ENCODE results near the gene BRD2.
"Not testable (repeated sequence)": the region's sequence is repeated elsewhere in the genome, so short reads cannot be mapped to it uniquely, and the experiment has no call there.

Gene BRD2

DNA sequence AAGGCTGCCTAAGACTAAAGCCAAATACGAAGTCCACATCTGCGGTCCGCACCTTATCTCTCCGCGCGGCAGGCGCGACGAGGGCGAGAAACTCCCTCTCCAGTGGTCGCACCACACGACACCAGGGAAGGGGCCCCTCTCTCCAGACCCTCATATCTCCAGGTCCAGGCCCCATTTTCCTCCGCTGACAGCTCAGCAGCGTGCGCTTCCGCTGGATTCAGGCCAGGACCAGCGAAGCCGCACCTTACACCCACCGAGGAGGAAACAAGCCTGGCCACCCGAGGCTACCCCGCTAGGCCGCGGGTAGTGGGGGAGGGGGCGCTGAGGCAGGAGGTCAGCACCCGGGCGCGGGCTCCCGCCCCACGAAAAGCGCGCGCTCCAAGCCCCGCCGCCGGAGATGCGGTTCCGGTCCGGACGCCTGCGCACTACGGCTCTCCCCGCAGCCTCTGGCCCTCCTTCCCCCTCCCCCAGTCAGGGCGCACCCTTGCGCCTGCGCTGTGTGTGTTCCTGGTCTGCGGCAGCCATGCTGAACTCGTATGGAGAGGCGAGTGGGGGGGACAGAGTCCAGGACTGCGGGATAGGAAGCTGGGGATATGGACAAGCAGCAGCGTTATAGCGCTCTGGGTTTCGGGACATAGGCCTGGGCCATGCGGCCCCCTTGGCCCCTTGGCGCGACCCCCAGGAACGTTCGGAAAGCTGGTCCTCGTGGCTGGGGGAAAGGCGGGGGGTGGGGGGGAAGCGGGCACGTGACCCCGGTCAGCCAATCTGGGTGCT, at the start of gene BRD2:
Gene BRD2 (plus strand): TSS at position 502 of the 774 bp plus-strand sequence. CDS start 4,305 bp downstream, outside the sequence.
- Mint-ChIP-seq H3K4me3 (peak within 1 kb of the TSS; percentile 96), H3K27ac (peak within 1 kb of the TSS; percentile 100), H3K9me3 (no peaks in the 10 kb centered on the region), H3K36me3 (peaks cover 16% of the 10 kb centered on the region), H3K27me3 (no peaks in the 10 kb centered on the region), H3K4me1 (peaks cover 34% of the 10 kb centered on the region)

DNA sequence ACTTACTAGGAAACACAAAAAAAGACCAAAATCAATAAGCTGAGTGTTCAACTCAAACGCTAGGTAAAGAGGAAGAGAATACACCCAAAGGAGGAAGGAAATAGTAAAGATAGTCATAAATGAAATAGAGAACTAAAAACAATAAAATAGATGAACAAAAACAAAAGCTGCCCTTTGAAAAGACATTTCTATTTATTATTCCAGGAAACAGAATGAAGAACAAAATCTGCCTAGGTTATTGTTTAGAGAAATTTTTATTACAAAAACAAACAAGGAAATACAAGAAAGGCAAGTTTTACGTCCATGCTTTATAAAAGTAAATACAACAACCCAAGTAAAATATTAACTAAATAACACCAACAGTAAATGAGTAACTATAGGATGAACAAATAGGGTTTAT, 47.7 kb upstream of the BRD2 start:
- Mint-ChIP-seq H3K4me1 (no peaks in the 10 kb centered on the region), H3K4me3 (no peak overlapping the region), H3K27me3 (no peaks in the 10 kb centered on the region), H3K36me3 (no peaks in the 10 kb centered on the region), H3K27ac (no peak overlapping the region), H3K9me3 (no peaks in the 10 kb centered on the region)

DNA sequence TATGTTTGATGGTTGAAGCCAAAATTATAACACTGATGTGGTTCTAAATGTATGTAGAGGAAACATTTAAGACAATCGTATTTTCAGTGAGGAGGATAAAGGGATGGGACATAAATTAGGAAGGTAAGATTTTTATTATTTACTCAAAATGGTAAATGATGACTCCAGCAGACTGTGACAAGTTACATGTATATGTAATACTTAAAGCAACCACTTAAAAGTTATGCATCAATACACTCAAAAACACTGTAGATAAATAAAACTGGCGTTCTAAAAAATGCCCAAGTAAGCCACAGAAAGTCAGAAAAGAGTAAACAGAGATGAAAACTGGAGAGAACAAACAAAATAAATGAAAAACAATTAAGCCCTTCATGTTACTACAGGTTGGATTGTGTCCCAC, 46.3 kb upstream of the BRD2 start:
- Mint-ChIP-seq H3K27me3 (no peaks in the 10 kb centered on the region), H3K36me3 (no peaks in the 10 kb centered on the region), H3K4me3 (no peak overlapping the region), H3K4me1 (no peaks in the 10 kb centered on the region), H3K27ac (no peak overlapping the region), H3K9me3 (no peaks in the 10 kb centered on the region)

DNA sequence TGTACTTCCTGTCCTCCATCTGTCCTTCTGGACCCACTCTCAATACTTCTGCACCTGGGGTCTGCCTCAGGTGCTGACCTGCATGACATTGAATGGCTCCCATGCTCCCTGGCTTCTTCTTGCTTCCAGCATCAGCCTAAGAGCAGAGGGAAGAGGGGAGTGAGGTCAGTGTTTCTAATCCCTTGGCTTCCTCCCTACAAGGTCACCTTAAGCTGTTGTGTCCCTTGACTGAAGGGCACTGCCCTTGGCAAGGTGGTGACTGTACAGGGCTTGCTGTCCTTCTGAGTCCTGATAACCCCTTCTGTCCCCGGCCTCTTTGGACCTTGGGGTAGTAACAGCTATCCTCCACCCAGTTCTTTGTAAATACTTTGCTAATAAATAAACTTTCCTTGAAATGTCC, 37.2 kb upstream of the BRD2 start:
- Mint-ChIP-seq H3K9me3 (no peaks in the 10 kb centered on the region), H3K27ac (no peak overlapping the region), H3K27me3 (no peaks in the 10 kb centered on the region), H3K4me1 (peaks cover 6% of the 10 kb centered on the region), H3K4me3 (no peak overlapping the region), H3K36me3 (no peaks in the 10 kb centered on the region)

DNA sequence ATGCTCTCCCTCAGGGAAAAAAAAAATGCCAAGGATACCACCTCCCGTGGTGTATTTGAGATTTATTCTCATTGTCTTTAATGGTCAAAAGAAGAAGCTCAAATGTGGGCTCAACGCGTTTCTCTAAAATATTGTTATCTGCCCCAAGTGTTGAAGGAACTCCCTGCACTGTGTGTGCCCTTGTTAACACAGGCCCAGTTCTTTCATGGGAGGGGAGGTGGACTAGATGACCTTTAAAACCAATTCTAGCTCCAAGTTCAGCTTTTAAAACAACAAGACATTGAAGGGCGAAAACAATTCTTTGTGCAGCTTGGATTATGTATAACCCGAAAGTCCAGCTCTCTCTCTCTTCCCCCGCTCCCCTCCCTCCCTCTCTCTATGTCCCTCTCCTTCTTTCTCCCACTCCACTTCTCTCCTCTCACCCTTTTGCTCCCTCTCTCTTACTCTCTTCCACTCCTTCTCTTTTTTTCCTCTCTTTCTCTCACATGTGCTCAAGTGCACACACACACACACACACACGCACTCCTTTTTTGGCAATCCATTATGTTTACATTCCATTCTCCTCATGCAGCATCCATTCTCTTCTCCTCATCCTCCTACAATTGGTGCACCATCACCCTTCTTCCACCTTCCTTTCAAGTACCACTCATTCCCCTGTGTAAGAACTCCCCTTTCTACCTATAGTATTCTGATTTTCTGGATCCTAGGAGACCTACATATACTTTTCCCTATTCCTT, 36.1 kb upstream of the BRD2 start:
- no peaks in the 10 kb centered on the region for H3K9me3 Mint-ChIP-seq
- no peaks in the 10 kb centered on the region for H3K27me3 Mint-ChIP-seq
- H3K4me1 Mint-ChIP-seq, result peaks cover 6% of the 10 kb centered on the region
- H3K36me3 Mint-ChIP-seq, result peaks cover 2% of the 10 kb centered on the region
- H3K27ac Mint-ChIP-seq, result no peak overlapping the region
- no peak overlapping the region for H3K4me3 Mint-ChIP-seq

DNA sequence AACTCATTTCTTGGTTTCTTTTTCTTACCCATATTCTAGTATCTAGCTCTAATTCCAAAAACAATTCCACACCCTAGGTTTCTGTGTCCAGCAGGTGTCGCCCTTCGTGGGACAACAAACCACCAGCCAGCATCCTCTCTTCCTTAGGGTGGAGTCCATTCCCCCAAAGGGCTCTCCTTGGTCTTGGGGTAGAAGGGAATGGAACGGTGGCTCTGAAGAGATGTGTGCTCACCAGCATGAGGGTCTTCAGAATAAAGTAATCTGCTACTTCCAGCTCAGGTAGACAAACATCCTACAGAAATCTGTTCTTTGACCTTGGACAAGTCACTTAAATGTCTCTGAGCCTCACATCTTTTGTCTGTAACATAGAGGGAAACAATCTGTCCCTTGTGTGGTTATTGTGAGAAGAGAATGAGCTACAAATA, 34.7 kb upstream of the BRD2 start:
- Mint-ChIP-seq H3K9me3 (no peaks in the 10 kb centered on the region), H3K27ac (no peak overlapping the region), H3K27me3 (no peaks in the 10 kb centered on the region), H3K36me3 (peaks cover 2% of the 10 kb centered on the region), H3K4me1 (peaks cover 6% of the 10 kb centered on the region), H3K4me3 (no peak overlapping the region)

DNA sequence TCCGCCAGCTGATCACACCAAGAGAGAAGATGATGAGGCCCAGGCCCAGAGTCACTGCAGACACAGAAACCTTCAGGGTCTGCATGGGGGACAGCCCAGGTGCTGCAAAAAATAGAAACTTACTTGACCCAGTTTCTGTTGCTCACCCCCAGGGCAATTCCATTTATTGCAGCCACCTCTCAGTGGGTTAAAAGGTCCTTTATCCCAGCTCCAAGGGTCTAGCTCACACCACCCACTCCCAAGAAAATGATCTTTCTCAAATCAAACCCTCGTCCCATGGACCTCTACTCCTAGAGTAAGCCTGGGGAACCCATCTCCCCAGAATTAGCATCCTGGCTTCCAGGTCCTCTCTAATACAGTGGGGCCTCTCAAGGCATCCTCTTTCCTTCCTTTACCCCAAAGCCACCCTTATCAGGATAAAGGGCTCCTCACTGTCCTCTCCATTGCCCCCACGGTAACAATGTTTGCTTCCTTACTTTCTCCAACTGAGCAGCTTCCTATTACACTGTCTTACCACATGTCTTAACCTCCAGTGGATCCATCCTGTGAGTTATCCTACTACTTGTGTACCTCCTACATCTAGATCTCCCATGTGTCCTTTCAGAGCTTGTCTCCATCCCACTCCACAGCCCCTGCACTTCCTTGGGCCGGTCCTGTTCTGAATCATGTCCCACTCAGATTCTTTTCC, 32.7 kb upstream of the BRD2 start:
- Mint-ChIP-seq H3K36me3 (peaks cover 2% of the 10 kb centered on the region), H3K4me3 (no peak overlapping the region), H3K4me1 (peaks cover 20% of the 10 kb centered on the region), H3K27me3 (no peaks in the 10 kb centered on the region), H3K9me3 (no peaks in the 10 kb centered on the region), H3K27ac (no peak overlapping the region)

DNA sequence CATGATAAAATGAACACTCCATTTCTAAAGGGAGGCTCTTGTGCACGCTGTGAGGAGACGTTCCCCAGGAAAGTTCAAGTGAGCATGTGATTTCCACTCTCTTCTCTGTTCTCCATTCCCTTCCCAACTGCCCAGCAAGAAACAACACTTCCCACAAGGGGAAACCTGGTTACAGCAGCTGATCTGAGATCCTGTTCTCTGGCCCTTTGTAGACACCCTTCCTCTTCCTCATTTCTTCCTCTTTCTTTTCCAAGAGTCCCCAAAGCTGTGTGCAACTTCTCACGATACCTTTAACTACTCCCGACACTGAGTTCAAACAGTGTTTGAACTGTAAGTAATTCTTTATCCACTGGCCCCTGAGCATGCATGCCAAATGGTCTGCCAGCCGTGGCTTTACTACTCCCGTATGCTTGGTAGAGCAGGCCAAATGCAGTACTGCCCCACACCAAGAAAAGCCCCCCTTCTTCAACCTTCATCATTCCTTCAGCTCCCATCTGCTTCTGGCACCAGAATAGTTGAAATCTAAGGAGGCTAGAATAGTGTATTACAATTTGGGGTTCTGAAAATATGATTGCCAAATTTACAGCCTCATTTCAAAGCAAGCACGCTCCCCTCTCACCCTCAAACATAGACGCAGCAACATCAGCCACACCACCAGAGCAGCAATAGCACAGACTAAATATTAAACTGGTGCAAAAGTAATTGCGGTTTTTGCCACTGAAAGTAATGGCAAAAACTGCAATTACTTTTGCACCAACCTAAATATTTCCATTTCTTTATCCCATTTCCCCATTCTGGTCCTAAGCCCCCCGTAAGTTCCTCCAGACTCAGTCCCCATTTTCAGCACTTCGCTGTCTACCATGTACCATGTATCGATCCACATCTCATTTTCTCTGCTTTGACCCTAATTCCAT, 31.9 kb upstream of the BRD2 start:
- peaks cover 2% of the 10 kb centered on the region for H3K36me3 Mint-ChIP-seq
- H3K4me1 Mint-ChIP-seq, result peaks cover 28% of the 10 kb centered on the region
- H3K27me3 Mint-ChIP-seq, result no peaks in the 10 kb centered on the region
- H3K4me3 Mint-ChIP-seq, result no peak overlapping the region
- H3K27ac Mint-ChIP-seq, result no peak overlapping the region
- H3K9me3 Mint-ChIP-seq, result no peaks in the 10 kb centered on the region

DNA sequence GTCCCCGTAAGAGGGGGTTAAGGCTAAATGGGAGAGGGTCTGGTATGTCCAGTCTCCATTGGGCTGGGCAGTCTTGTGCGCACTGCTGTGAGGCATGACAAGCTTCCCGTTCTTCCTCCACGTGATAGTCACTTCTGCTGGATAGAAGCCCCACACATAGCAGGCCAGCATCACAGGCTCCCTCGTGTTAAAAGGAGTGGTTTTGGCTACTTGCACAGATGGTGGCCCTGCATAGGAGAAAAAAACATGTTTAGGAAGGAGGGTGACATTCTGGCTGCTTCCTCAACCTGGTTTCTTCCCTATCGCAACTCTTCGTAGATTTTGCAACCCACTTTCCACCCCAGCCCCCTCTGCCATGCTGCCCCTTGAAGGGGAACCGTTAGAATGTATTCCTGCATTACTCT, 31.2 kb upstream of the BRD2 start:
- H3K4me3 Mint-ChIP-seq, result no peak overlapping the region
- H3K27me3 Mint-ChIP-seq, result no peaks in the 10 kb centered on the region
- H3K36me3 Mint-ChIP-seq, result peaks cover 2% of the 10 kb centered on the region
- no peaks in the 10 kb centered on the region for H3K9me3 Mint-ChIP-seq
- peaks cover 35% of the 10 kb centered on the region for H3K4me1 Mint-ChIP-seq
- no peak overlapping the region for H3K27ac Mint-ChIP-seq

DNA sequence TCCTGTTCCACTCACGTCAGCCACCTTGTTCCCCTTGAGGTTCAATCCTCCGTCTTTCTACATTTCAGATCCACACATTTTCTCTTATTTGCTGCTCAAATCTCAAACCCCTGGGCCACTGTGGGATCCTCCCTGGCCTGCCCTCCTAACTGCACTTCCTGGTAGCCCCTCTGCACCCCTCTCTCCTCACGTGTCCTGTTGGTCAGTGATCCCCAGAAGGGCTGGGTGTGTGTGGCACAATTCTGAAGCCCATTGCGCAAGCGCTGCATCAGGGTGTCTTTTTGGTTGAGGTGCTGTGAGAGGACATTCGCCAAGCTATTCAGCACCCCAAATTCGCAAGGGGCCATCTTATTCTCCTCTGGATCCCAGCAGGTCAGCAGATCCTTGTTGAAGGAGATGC, 29.9 kb upstream of the BRD2 start:
- Mint-ChIP-seq H3K27ac (no peak overlapping the region), H3K4me1 (peaks cover 46% of the 10 kb centered on the region), H3K9me3 (no peaks in the 10 kb centered on the region), H3K27me3 (no peaks in the 10 kb centered on the region), H3K36me3 (peaks cover 2% of the 10 kb centered on the region), H3K4me3 (no peak overlapping the region)

DNA sequence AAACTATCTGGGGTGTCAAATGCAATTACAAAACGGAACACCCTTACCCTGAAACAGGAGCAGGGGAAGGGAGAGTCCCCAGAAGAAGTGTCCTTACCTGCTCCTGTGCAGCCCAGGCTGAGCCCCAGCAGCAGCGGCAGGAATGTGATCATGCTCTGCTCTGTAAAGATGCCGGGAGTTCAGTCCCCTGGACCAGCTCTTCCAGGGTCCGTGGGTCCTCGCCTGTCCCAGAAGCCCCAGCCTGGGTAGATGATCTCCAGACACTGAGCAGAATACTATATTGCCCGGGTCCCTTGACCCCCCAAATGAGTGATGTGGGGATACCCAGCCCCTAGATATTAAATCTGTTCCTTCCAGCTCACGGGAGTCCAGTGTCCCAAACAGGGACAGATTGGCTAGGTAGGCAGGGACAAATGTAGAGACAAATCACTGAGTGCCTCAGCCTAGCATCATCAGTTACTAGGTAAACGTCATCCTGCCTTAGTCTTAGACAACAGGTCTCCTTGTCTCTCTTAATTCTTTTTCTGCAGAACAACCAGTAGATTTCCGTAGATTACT, 27.7 kb upstream of the BRD2 start, which contains the start of gene HLA-DMB:
Gene HLA-DMB (minus strand): TSS at position 373 of the 558 bp plus-strand sequence. CDS start 221 bp downstream, at position 152.
- no peaks in the 10 kb centered on the region for H3K9me3 Mint-ChIP-seq
- peak within 1 kb of the TSS; percentile 89 for H3K4me3 Mint-ChIP-seq
- no peaks in the 10 kb centered on the region for H3K27me3 Mint-ChIP-seq
- peaks cover 64% of the 10 kb centered on the region for H3K4me1 Mint-ChIP-seq
- H3K36me3 Mint-ChIP-seq, result peaks cover 2% of the 10 kb centered on the region
- H3K27ac Mint-ChIP-seq, result peak within 1 kb of the TSS; percentile 93

DNA sequence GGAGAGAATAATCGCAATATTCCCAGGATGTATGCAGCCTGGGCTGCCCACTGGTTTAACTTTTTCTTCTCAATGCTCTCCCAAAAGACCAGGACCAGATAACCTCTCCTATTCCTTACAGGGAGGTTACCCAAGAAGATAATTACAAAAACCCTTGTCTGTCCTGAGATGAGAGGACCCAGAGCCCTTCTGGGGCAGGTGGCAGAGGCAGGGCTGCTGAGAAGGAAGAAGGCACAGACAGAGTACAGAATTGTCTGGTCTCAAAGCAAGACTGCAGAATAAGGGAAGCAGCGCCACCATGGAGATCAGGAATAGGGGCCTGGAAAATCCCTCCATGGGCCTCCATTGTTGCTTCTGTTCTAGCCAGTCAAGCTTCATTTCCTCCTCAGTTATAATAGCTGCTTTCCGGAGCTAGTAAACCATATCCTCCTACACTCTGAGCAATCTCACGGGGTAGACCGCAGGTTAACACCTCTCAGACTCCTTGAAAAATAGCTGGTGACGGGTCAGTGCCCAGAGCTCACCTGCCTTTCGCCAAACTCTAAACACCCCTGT, 27.1 kb upstream of the BRD2 start:
- H3K4me3 Mint-ChIP-seq, result peak overlapping the region; percentile 89
- H3K27me3 Mint-ChIP-seq, result no peaks in the 10 kb centered on the region
- peaks cover 2% of the 10 kb centered on the region for H3K36me3 Mint-ChIP-seq
- H3K9me3 Mint-ChIP-seq, result no peaks in the 10 kb centered on the region
- H3K4me1 Mint-ChIP-seq, result peaks cover 70% of the 10 kb centered on the region
- peak overlapping the region; percentile 93 for H3K27ac Mint-ChIP-seq

DNA sequence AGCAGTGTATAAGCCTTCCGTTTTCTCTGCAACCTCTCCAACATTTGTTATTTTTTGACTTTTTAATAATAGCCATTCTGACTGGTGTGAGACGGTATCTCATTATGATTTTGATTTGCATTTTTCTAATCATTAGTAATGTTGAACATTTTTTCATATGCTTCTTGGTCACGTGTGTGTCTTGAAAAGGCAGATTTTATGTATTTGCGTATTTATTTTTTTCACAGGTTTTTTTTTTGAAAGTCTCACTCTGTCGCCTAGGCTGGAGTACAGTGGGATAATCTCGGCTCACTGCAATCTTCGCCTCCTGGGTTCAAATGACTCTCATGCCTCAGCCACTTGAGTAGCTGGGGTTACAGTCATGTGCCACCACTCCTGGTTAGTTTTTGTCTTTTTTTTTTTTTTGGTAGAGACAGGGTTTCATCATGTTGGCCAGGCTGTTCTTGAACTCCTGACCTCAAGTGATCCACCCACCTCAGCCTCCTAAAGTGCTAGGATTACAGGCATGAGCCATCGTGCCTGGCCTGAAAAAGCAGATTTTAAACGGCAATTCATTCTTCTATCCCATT, 25.8 kb upstream of the BRD2 start:
- peak overlapping the region; percentile 52 for H3K4me3 Mint-ChIP-seq
- not testable (repeated sequence) for H3K9me3 Mint-ChIP-seq, H3K36me3 Mint-ChIP-seq, H3K27me3 Mint-ChIP-seq
- H3K4me1 Mint-ChIP-seq, result peaks cover 81% of the 10 kb centered on the region
- peak overlapping the region; percentile 87 for H3K27ac Mint-ChIP-seq

All from activated naive CD4-positive, alpha-beta T cell treated with anti-CD3 and anti-CD28 coated beads, Interleukin-2, amount 50 U/mL, for 24 hours (primary cell).